Measurements from ENCODE around the gene FBRSL1. TPM values are rescaled to one million over a fixed set of nuclear protein-coding genes. Genes with fewer than 3 reads are reported as not detected.

Gene FBRSL1
- total and polyA plus RNA-seq, 9 of the 15 experiments (the other 6 are each of a cell fraction or from before 2014, with no cell fraction given), result 0.24 to 129 (median 7.3) TPM

GRCh38 chr12:132538663-132538990, 48.7 kb downstream of the FBRSL1 start (continued):
- TF ChIP-seq RERE (CRISPR knock-in tag; IDR thresholded peaks at IDR 0.05; ENCODE audit: borderline replicate concordance) (no peak), TCF15 (CRISPR knock-in tag; IDR thresholded peaks at IDR 0.05) (no peak), PATZ1 (CRISPR knock-in tag; IDR thresholded peaks at IDR 0.05; ENCODE audit: borderline replicate concordance) (no peak), MTA1 (IDR thresholded peaks at IDR 0.05; ENCODE audit: borderline replicate concordance) (no peak), C11orf30 (IDR thresholded peaks at IDR 0.05; ENCODE audit: low read depth) (peak; percentile 96), ELF4 (CRISPR knock-in tag; IDR thresholded peaks at IDR 0.05) (no peak), NUFIP1 (IDR thresholded peaks at IDR 0.05; ENCODE audit: partially characterized antibody) (no peak), STAT5A (IDR thresholded peaks at IDR 0.05; ENCODE audit: borderline replicate concordance, low read length) (no peak), ZNF436 (CRISPR knock-in tag; IDR thresholded peaks at IDR 0.05) (no peak), FOXK1 (CRISPR knock-in tag; IDR thresholded peaks at IDR 0.05; ENCODE audit: borderline replicate concordance) (no peak), ZNF655 (CRISPR knock-in tag; IDR thresholded peaks at IDR 0.05) (no peak), ZNF316 (IDR thresholded peaks at IDR 0.05) (peak; percentile 99), ZNF146 (CRISPR knock-in tag; IDR thresholded peaks at IDR 0.05; ENCODE audit: unreplicated experiment) (no peak), PHTF2 (CRISPR knock-in tag; IDR thresholded peaks at IDR 0.05) (no peak)
